Liver (tissue), 9 donors: ENCODE results near the gene MED25. TPM values are rescaled to one million over a fixed set of nuclear protein-coding genes. Genes with fewer than 3 reads are reported as not detected.
"Not testable (repeated sequence)": the region's sequence is repeated elsewhere in the genome, so short reads cannot be mapped to it uniquely, and the experiment has no call there.

Experiments
- DNase-seq: peaks from one replicate; pipeline ENCODE4 v3.0.0-alpha.2; 2017; ENCODE audit warnings: low spot score
- H3K27ac ChIP-seq, 2 donors: one replicate each; pipeline ENCODE4 v1.7.0; 2013; ENCODE audit warnings: inconsistent platforms in 2 of 2, low read length in 2 of 2, control low read depth in 1 of 2, low read depth in 1 of 2, mild to moderate bottlenecking in 1 of 2
- H3K27me3 ChIP-seq, 4 donors: one replicate each; pipeline versions ENCODE4 v1.6.1 to v1.7.0; 2013; ENCODE audit warnings: low read length in 3 of 4, inconsistent platforms in 1 of 4, mild to moderate bottlenecking in 1 of 4, moderate library complexity in 1 of 4; ENCODE audit not compliant: control insufficient read depth in 4 of 4, insufficient read depth in 4 of 4
- H3K36me3 ChIP-seq, 4 donors: one replicate each; pipeline versions ENCODE4 v1.6.1 to v1.7.0; 2013; ENCODE audit warnings: low read length in 3 of 4, mild to moderate bottlenecking in 3 of 4, low read depth in 1 of 4, moderate library complexity in 1 of 4; ENCODE audit not compliant: control insufficient read depth in 4 of 4, insufficient read depth in 3 of 4
- H3K4me1 ChIP-seq, 4 donors: one replicate each; pipeline versions ENCODE4 v1.6.1 to v1.7.0; 2013; ENCODE audit warnings: low read length in 3 of 4, mild to moderate bottlenecking in 3 of 4, moderate library complexity in 1 of 4; ENCODE audit not compliant: control insufficient read depth in 4 of 4, insufficient read depth in 4 of 4
- H3K4me3 ChIP-seq, 3 donors: one replicate each; pipeline versions ENCODE4 v1.6.1 to v1.7.0; 2013; ENCODE audit warnings: low read length in 3 of 3, control low read depth in 1 of 3, low read depth in 1 of 3, mild to moderate bottlenecking in 1 of 3
- H3K9ac ChIP-seq, 2 donors: one replicate each; pipeline ENCODE4 v1.7.0; 2013; ENCODE audit warnings: low read length in 2 of 2, mild to moderate bottlenecking in 2 of 2, moderate library complexity in 2 of 2, control low read depth in 1 of 2, low read depth in 1 of 2
- H3K9me3 ChIP-seq, 4 donors: one replicate each; pipeline versions ENCODE4 v1.6.1 to v1.7.0; 2013; ENCODE audit warnings: low read length in 3 of 4; ENCODE audit not compliant: control insufficient read depth in 4 of 4
- EGR1 ChIP-seq, 2 donors: IDR thresholded peaks; 2 replicates each; pipeline ENCODE4 v1.6.1; 2016 to 2018; ENCODE audit warnings: antibody characterized with exemption in 2 of 2, low read depth in 2 of 2
- FOXA2 ChIP-seq: IDR thresholded peaks from 2 replicates; pipeline ENCODE4 v1.6.1; 2016; ENCODE audit warnings: antibody characterized with exemption
- GABPA ChIP-seq, 2 donors: IDR thresholded peaks in 1 of 2; conservative IDR thresholded peaks in 1 of 2; 2 replicates each; pipeline ENCODE4 v1.6.1; 2016; ENCODE audit warnings: antibody characterized with exemption in 2 of 2, mild to moderate bottlenecking in 1 of 2, moderate library complexity in 1 of 2
- HNF4A ChIP-seq, 2 donors: conservative IDR thresholded peaks; 2 replicates each; pipeline ENCODE4 v1.6.1; 2016; ENCODE audit warnings: antibody characterized with exemption in 2 of 2, mild to moderate bottlenecking in 2 of 2
- JUND ChIP-seq, 2 donors: IDR thresholded peaks; 2 replicates each; pipeline ENCODE4 v1.6.1; 2016; ENCODE audit warnings: antibody characterized with exemption in 2 of 2
- NR2F2 ChIP-seq: IDR thresholded peaks from 2 replicates; pipeline ENCODE4 v1.6.1; 2016; ENCODE audit warnings: antibody characterized with exemption
- SP1 ChIP-seq: IDR thresholded peaks from 2 replicates; pipeline ENCODE4 v1.6.1; 2018; ENCODE audit warnings: antibody characterized with exemption, mild to moderate bottlenecking
- TAF1 ChIP-seq: conservative IDR thresholded peaks from 2 replicates; pipeline ENCODE4 v1.6.1; 2016; ENCODE audit warnings: antibody characterized with exemption, mild to moderate bottlenecking
- WGBS: extraction: QIAGEN DNeasy Blood & Tissue Kit; methylation state at CpG from one replicate; pipeline ENCODE4 v1.1.7; 2013; 5-methylcytosine and 5-hydroxymethylcytosine counted together
- polyA plus RNA-seq, 2 donors: library from polyadenylated mRNA; stranded (reverse) in 1 of 2; unstranded in 1 of 2; fragments of 200-250 nt in 1 of 2; fragments of >200 nt in 1 of 2; fragmentation: Nextera tagmentation in 1 of 2; extraction: Ambion mirVana in 1 of 2; gene quantifications; one replicate each; pipeline versions ENCODE4 v1.2.1 to v1.2.3, GENCODE V29; 2013 to 2015
- total RNA-seq, 2 donors: library from RNA; depleted of rRNA; stranded (reverse); fragments of >200 nt; gene quantifications; one replicate each; pipeline ENCODE4 v1.2.3, GENCODE V29; 2014
- TF ChIP-seq, protein P1 (sequence below): IDR thresholded peaks from 2 replicates; pipeline ENCODE4 v1.6.1; 2016; ENCODE audit warnings: antibody characterized with exemption
- TF ChIP-seq, protein P2 (sequence below): IDR thresholded peaks from 2 replicates; pipeline ENCODE4 v1.6.1; 2016; ENCODE audit warnings: antibody characterized with exemption, mild to moderate bottlenecking
- TF ChIP-seq, protein P3 (sequence below): fragments of 150-350 bp; IDR thresholded peaks from 2 replicates; pipeline ENCODE4 v1.5.1; 2017; ENCODE audit warnings: improper control_type of control experiment, low read depth, low read length; ENCODE audit not compliant: missing input control
- donor health status: healthy.
- donor health status: healthy.
- donor health status: healthy.
- donor health status: healthy.
- donor health status: healthy.

The MED25 gene
- total and polyA plus RNA-seq, 4 donors = 4.7 to 24.1 (median 9.6) TPM

DNA sequence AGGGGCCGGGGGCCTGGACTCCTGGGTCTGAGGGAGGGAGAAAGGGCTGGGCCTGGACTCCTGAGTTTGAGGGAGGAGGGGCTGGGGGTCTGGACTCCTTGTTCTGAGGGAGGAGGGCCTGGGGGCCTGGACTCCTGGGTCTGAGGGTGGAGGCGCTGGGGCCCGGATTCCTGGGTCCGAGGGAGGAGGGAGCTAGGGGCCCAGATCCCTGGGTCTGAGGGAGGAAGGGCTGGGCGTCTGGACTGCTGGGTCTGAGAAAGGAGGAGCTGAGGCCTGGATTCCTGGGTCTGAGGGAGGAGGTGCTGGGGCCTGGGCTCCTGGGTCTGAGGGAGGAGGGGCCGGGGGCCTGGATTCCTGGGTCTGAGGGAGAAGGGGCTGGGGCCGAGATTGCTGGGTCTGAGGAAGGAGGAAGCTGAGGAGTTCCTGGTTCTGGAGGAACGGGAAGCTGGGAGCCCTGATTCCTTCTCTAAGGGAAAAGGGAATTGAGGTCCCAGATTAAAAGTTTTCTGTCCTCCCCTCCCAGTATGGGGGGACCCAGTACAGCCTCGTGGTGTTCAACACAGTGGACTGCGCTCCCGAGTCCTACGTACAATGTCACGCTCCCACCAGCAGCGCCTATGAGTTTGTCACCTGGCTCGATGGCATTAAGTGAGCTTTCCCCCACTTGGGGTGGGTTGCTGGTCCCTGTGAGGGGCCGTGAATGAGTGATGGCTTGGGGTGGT, 721 bp downstream of the MED25 start:
- TF ChIP-seq HNF4A (conservative IDR thresholded peaks at IDR 0.05) = no peak
- TF ChIP-seq NR2F2 = no peak
- no peak for TF ChIP-seq JUND (IDR thresholded peaks at IDR 0.05)
- TF ChIP-seq FOXA2 = no peak
- TF ChIP-seq, protein P1, sequence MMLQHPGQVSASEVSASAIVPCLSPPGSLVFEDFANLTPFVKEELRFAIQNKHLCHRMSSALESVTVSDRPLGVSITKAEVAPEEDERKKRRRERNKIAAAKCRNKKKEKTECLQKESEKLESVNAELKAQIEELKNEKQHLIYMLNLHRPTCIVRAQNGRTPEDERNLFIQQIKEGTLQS = no peak
- no peak for TF ChIP-seq SP1
- TF ChIP-seq, protein P2, sequence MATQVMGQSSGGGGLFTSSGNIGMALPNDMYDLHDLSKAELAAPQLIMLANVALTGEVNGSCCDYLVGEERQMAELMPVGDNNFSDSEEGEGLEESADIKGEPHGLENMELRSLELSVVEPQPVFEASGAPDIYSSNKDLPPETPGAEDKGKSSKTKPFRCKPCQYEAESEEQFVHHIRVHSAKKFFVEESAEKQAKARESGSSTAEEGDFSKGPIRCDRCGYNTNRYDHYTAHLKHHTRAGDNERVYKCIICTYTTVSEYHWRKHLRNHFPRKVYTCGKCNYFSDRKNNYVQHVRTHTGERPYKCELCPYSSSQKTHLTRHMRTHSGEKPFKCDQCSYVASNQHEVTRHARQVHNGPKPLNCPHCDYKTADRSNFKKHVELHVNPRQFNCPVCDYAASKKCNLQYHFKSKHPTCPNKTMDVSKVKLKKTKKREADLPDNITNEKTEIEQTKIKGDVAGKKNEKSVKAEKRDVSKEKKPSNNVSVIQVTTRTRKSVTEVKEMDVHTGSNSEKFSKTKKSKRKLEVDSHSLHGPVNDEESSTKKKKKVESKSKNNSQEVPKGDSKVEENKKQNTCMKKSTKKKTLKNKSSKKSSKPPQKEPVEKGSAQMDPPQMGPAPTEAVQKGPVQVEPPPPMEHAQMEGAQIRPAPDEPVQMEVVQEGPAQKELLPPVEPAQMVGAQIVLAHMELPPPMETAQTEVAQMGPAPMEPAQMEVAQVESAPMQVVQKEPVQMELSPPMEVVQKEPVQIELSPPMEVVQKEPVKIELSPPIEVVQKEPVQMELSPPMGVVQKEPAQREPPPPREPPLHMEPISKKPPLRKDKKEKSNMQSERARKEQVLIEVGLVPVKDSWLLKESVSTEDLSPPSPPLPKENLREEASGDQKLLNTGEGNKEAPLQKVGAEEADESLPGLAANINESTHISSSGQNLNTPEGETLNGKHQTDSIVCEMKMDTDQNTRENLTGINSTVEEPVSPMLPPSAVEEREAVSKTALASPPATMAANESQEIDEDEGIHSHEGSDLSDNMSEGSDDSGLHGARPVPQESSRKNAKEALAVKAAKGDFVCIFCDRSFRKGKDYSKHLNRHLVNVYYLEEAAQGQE = no peak
- TF ChIP-seq, protein P3, sequence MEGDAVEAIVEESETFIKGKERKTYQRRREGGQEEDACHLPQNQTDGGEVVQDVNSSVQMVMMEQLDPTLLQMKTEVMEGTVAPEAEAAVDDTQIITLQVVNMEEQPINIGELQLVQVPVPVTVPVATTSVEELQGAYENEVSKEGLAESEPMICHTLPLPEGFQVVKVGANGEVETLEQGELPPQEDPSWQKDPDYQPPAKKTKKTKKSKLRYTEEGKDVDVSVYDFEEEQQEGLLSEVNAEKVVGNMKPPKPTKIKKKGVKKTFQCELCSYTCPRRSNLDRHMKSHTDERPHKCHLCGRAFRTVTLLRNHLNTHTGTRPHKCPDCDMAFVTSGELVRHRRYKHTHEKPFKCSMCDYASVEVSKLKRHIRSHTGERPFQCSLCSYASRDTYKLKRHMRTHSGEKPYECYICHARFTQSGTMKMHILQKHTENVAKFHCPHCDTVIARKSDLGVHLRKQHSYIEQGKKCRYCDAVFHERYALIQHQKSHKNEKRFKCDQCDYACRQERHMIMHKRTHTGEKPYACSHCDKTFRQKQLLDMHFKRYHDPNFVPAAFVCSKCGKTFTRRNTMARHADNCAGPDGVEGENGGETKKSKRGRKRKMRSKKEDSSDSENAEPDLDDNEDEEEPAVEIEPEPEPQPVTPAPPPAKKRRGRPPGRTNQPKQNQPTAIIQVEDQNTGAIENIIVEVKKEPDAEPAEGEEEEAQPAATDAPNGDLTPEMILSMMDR = no peak
- Histone ChIP-seq H3K9me3 (no peaks in the 10 kb centered on the region), H3K27ac (peak overlapping the region in 1 of 2 donors; percentile 100), H3K4me1 (peaks cover 5 to 23% (median 14%) of the 10 kb centered on the region in 4 donors), H3K36me3 (peaks cover 0 to 5% (median 3%) of the 10 kb centered on the region in 4 donors), H3K4me3 (peak overlapping the region; percentile 72 to 92 (median 91)), H3K9ac (peak overlapping the region; percentile 5 to 99), H3K27me3 (no peaks in the 10 kb centered on the region)
- no peak for DNase-seq
- WGBS = 37% methylated on average over 16 of the region's 16 CpGs

DNA sequence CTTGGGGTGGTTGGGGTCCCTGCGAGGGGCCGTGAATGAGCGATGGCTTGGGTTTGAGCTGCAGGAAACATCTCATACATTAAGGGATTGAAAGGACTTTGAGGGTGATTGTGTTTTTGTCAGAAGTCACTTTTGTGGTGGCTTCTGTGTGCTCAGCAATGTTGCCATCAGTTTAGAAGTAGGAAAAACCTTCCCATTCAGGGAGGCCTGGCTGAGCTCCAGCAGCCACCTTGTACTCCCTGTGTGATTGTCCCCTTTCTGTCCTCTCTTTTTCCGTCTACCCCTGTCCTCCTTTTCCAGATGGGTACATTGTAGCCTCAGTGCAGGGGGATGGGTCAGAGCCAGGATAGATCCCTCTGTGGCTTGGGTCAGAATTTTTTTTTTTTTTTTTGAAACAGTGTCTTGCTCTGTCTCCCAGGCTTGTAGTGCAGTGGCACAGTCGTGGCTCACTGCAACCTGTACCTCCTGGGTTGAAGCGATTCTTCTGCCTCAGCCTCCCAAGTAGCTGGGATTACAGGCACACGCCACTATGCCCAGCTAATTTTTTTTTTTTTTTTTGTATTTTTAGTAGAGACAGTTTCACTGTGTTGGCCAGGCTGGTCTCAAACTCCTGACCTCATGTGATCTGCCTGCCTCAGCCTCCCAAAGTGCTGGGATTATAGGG, 1.5 kb downstream of the MED25 start:
- Histone ChIP-seq H3K4me1 (peaks cover 5 to 20% (median 14%) of the 10 kb centered on the region in 4 donors), H3K4me3 (peak overlapping the region in 1 of 3 donors; percentile 72)
- not testable (repeated sequence) for H3K27ac ChIP-seq, H3K27me3 ChIP-seq, DNase-seq, H3K9ac ChIP-seq, H3K9me3 ChIP-seq, H3K36me3 ChIP-seq
- 87% methylated on average over 7 of the region's 7 CpGs for WGBS

DNA sequence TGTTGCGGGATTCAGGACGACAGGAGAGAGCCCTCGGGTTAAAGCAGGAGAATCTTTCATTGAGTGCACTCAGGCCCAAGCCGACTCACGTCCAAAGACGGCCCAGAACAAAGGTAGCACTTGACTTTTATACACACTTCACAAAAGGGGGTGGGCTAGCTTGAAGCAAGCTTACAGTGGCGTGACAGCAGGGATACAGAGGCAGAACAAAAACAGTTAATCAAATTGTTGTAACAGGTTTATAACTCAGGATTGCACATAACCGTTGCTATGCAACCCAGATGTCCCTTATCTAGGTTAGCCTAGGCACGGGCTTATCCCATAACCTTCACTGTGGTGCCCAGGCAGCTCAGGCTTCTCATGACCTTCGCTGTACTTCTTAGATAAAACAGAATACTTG, 2.0 kb downstream of the MED25 start:
- no peak overlapping the region for H3K4me3 ChIP-seq
- peaks cover 5 to 20% (median 14%) of the 10 kb centered on the region in 4 donors for H3K4me1 ChIP-seq
- no peak overlapping the region for H3K27ac ChIP-seq
- H3K27me3 ChIP-seq = no peaks in the 10 kb centered on the region
- H3K9ac ChIP-seq = no peak overlapping the region
- DNase-seq = peak; percentile 53
- no peaks in the 10 kb centered on the region for H3K9me3 ChIP-seq
- WGBS = 86% methylated on average over 10 of the region's 10 CpGs
- H3K36me3 ChIP-seq = peaks cover 0 to 9% (median 5%) of the 10 kb centered on the region in 4 donors
- TF ChIP-seq TAF1 (no peak), GABPA (IDR thresholded peaks at IDR 0.05 in 1 of 2, conservative IDR thresholded peaks at IDR 0.05 in 1 of 2) (no peak), JUND (IDR thresholded peaks at IDR 0.05) (no peak), EGR1 (IDR thresholded peaks at IDR 0.05; ENCODE audit: low read depth in 2 of 2) (no peak)
